IMR-90 (cell line): Measurements from ENCODE around the gene PDE4B. TPM values are rescaled to one million over a fixed set of nuclear protein-coding genes. Genes with fewer than 3 reads are reported as not detected.

ENCODE experiments used
- ATAC-seq: fragments of 200-7000 bp; cut with Tn5 transposase; 2 replicates; pipeline ENCODE4 v1.9.1; 2020; ENCODE audit warnings: low read depth, mild to moderate bottlenecking, moderate library complexity
- BruUV-seq: library from RNA; stranded (reverse); fragments of 400-500 nt; replicated peaks from 2 replicates; lab custom pipeline; 2021; lab: Mats Ljungman, UMichigan
- CTCF ChIA-PET: fragments of 300-600 bp; formaldehyde crosslinking; extraction: SDS; loops from one replicate; lab custom pipeline; 2021; ENCODE audit warnings: antibody characterized with exemption; lab: Yijun Ruan, JAX
- POLR2A ChIA-PET: fragments of 300-600 bp; sonication (Branson Sonifier 250); formaldehyde crosslinking; loops from one replicate; lab custom pipeline; 2022; ENCODE audit warnings: antibody characterized with exemption; ENCODE audit not compliant: unreplicated experiment; lab: Charles Lee
- DNase-seq: peaks from one replicate; pipeline ENCODE4 v3.0.0; 2013
- H2AFZ ChIP-seq: replicated peaks from 2 replicates; pipeline ENCODE3; 2013; ENCODE audit warnings: low read length, mild to moderate bottlenecking; ENCODE audit not compliant: poor library complexity
- H2AK5ac ChIP-seq: 2 replicates; pipeline ENCODE4 v1.6.1; 2013; ENCODE audit warnings: low read depth, low read length, inconsistent platforms
- H2AK9ac ChIP-seq: replicated peaks from 2 replicates; pipeline ENCODE3; 2013; ENCODE audit warnings: mild to moderate bottlenecking, low read depth, low read length, moderate library complexity; ENCODE audit not compliant: poor library complexity
- H2BK120ac ChIP-seq: 2 replicates; pipeline ENCODE4 v1.6.1; 2013; ENCODE audit warnings: low read depth, low read length, inconsistent platforms
- H2BK15ac ChIP-seq: 3 replicates; pipeline ENCODE4 v1.6.1; 2013; ENCODE audit warnings: low read depth, low read length, inconsistent platforms
- H2BK20ac ChIP-seq: 2 replicates; pipeline ENCODE4 v1.6.1; 2013; ENCODE audit warnings: low read depth, mild to moderate bottlenecking, inconsistent platforms, low read length, moderate library complexity
- H2BK5ac ChIP-seq: 2 replicates; pipeline ENCODE4 v1.6.1; 2013; ENCODE audit warnings: mild to moderate bottlenecking, low read depth, low read length, inconsistent platforms; ENCODE audit not compliant: poor library complexity, severe bottlenecking
- H3K14ac ChIP-seq: replicated peaks from 2 replicates; pipeline ENCODE4 v1.6.1; 2013; ENCODE audit warnings: low read depth, low read length, inconsistent platforms
- H3K18ac ChIP-seq: 2 replicates; pipeline ENCODE4 v1.6.1; 2013; ENCODE audit warnings: low read depth, low read length, control low read depth
- H3K23ac ChIP-seq: 2 replicates; pipeline ENCODE4 v1.6.1; 2013; ENCODE audit warnings: low read depth, low read length, inconsistent platforms
- H3K27ac ChIP-seq: 2 replicates; pipeline ENCODE4 v1.5.1; 2013; ENCODE audit warnings: mild to moderate bottlenecking, control low read depth, low read length; ENCODE audit not compliant: insufficient read depth
- H3K27me3 ChIP-seq: 2 replicates; pipeline ENCODE4 v1.6.1; 2013; ENCODE audit warnings: low read length; ENCODE audit not compliant: control insufficient read depth, insufficient read depth
- H3K36me3 ChIP-seq: 2 replicates; pipeline ENCODE4 v1.6.1; 2013; ENCODE audit warnings: low read length, mixed read lengths; ENCODE audit not compliant: control insufficient read depth, insufficient read depth
- H3K4ac ChIP-seq: 2 replicates; pipeline ENCODE4 v1.6.1; 2013; ENCODE audit warnings: low read depth, low read length, inconsistent platforms
- H3K4me1 ChIP-seq: 2 replicates; pipeline ENCODE4 v1.6.1; 2013; ENCODE audit warnings: low read length, mixed read lengths; ENCODE audit not compliant: control insufficient read depth, insufficient read depth
- H3K4me2 ChIP-seq: 2 replicates; pipeline ENCODE4 v1.6.1; 2013; ENCODE audit warnings: low read depth, mild to moderate bottlenecking, control low read depth, low read length, moderate library complexity
- H3K4me3 ChIP-seq: 2 replicates; pipeline ENCODE4 v1.5.1; 2013; ENCODE audit warnings: low read depth, mild to moderate bottlenecking, control low read depth, low read length, moderate library complexity; ENCODE audit not compliant: insufficient read depth
- H3K56ac ChIP-seq: 2 replicates; pipeline ENCODE4 v1.6.1; 2013; ENCODE audit warnings: low read length, inconsistent platforms; ENCODE audit not compliant: insufficient read depth; ENCODE audit errors: extremely low read depth
- H3K79me1 ChIP-seq, 2 experiments: 2 replicates each; pipeline ENCODE4 v1.6.1; 2013; ENCODE audit warnings: low read length in 2 of 2, inconsistent platforms in 1 of 2, low read depth in 1 of 2
- H3K9ac ChIP-seq: 2 replicates; pipeline ENCODE4 v1.6.1; 2013; ENCODE audit warnings: low read depth, low read length, control low read depth
- H3K9me1 ChIP-seq: 2 replicates; pipeline ENCODE4 v1.6.1; 2013; ENCODE audit warnings: low read length, inconsistent platforms; ENCODE audit not compliant: insufficient read depth
- H3K9me3 ChIP-seq: 2 replicates; pipeline ENCODE4 v1.6.1; 2013; ENCODE audit warnings: low read length; ENCODE audit not compliant: control insufficient read depth, insufficient read depth
- H4K20me1 ChIP-seq: 2 replicates; pipeline ENCODE4 v1.6.1; 2013; ENCODE audit warnings: low read length, inconsistent platforms; ENCODE audit not compliant: insufficient read depth
- H4K5ac ChIP-seq: 2 replicates; pipeline ENCODE4 v1.6.1; 2013; ENCODE audit warnings: mild to moderate bottlenecking, low read depth, low read length, control low read depth
- H4K8ac ChIP-seq, 2 experiments: 2 replicates each; pipeline ENCODE4 v1.6.1; 2013; ENCODE audit warnings: low read depth in 2 of 2, low read length in 2 of 2, control low read depth in 1 of 2, inconsistent platforms in 1 of 2
- H4K91ac ChIP-seq: 2 replicates; pipeline ENCODE4 v1.6.1; 2013; ENCODE audit warnings: low read depth, low read length, inconsistent platforms; ENCODE audit not compliant: insufficient read depth
- CEBPB ChIP-seq: IDR thresholded peaks from 2 replicates; pipeline ENCODE4 v1.6.1; 2012; ENCODE audit warnings: low read depth, low read length, improper control_type of control experiment
- CHD1 ChIP-seq: IDR thresholded peaks from 2 replicates; pipeline ENCODE4 v1.6.1; 2012; ENCODE audit warnings: low read depth, low read length, improper control_type of control experiment
- CTCF ChIP-seq: conservative IDR thresholded peaks from 2 replicates; pipeline ENCODE4 v1.5.1; 2012; ENCODE audit warnings: mild to moderate bottlenecking, low read depth, low read length, improper control_type of control experiment
- ELK1 ChIP-seq: fragments of 150-350 bp; IDR thresholded peaks from 2 replicates; pipeline ENCODE4 v1.6.1; 2016; ENCODE audit warnings: low read depth, mild to moderate bottlenecking, low read length, moderate library complexity, borderline replicate concordance
- FOS ChIP-seq: fragments of 150-350 bp; IDR thresholded peaks from 2 replicates; pipeline ENCODE4 v1.6.1; 2016; ENCODE audit warnings: low read depth, low read length
- MAFK ChIP-seq: IDR thresholded peaks from 2 replicates; pipeline ENCODE4 v1.6.1; 2012; ENCODE audit warnings: low read depth, low read length, improper control_type of control experiment
- MAZ ChIP-seq: IDR thresholded peaks from 2 replicates; pipeline ENCODE4 v1.6.1; 2012; ENCODE audit warnings: low read depth, mild to moderate bottlenecking, low read length, improper control_type of control experiment, moderate library complexity, borderline replicate concordance
- NFE2L2 ChIP-seq: fragments of 150-350 bp; IDR thresholded peaks from 2 replicates; pipeline ENCODE4 v1.6.1; 2016; ENCODE audit warnings: low read depth, mild to moderate bottlenecking, low read length
- POLR2A ChIP-seq: IDR thresholded peaks from 2 replicates; pipeline ENCODE4 v1.6.1; 2012; ENCODE audit warnings: mild to moderate bottlenecking, low read depth, low read length
- RAD21 ChIP-seq: IDR thresholded peaks from 2 replicates; pipeline ENCODE4 v1.6.1; 2012; ENCODE audit warnings: low read length, improper control_type of control experiment
- RCOR1 ChIP-seq: IDR thresholded peaks from 2 replicates; pipeline ENCODE4 v1.6.1; 2012; ENCODE audit warnings: mild to moderate bottlenecking, low read length, improper control_type of control experiment; ENCODE audit not compliant: insufficient replicate concordance
- RFX5 ChIP-seq: IDR thresholded peaks from 2 replicates; pipeline ENCODE4 v1.8.0; 2012; ENCODE audit warnings: low read depth, mild to moderate bottlenecking, low read length, moderate library complexity
- SMC3 ChIP-seq: fragments of 150-350 bp; IDR thresholded peaks from 2 replicates; pipeline ENCODE4 v1.6.1; 2016; ENCODE audit warnings: low read depth, mild to moderate bottlenecking, antibody characterized with exemption, low read length, moderate library complexity
- USF2 ChIP-seq: fragments of 150-350 bp; IDR thresholded peaks from 2 replicates; pipeline ENCODE4 v1.6.1; 2017; ENCODE audit warnings: mild to moderate bottlenecking, antibody characterized with exemption, low read length, low read depth
- WGBS, 2 experiments: methylation state at CpG; one replicate each; pipeline versions ENCODE4 v1.1.5 to v1.1.7; 2013; ENCODE audit warnings: missing lambda C conversion rate in 2 of 2; ENCODE audit not compliant: insufficient read length in 1 of 2; ENCODE audit errors: extremely low coverage in 2 of 2; 5-methylcytosine and 5-hydroxymethylcytosine counted together
- dilution Hi-C: fragments of 300-500 bp; cut with HindIII; formaldehyde crosslinking; loops from one replicate; pipeline ENCODE4 v1.14.3; 2018; ENCODE audit warnings: low sequenced_read_pairs; ENCODE audit not compliant: unreplicated experiment
- in situ Hi-C: fragments of 300-500 bp; cut with MboI; formaldehyde crosslinking; loops from 3 replicates; pipeline ENCODE4 v1.14.3; 2019; ENCODE audit warnings: low sequenced_read_pairs, inconsistent platforms, mixed read lengths
- intact Hi-C: fragments of 100-400 bp; cut with micrococcal nuclease; formaldehyde crosslinking; loops from 2 replicates; pipeline ENCODE4 v1.10.0; 2022
- polyA plus RNA-seq, 3 experiments: library from polyadenylated mRNA; depleted of rRNA; stranded (reverse); fragments of >200 nt; gene quantifications; 2 replicates each; pipeline ENCODE4 v1.2.3, GENCODE V29; 2012; ENCODE audit warnings: low replicate concordance in 1 of 3
- total RNA-seq: library from RNA; depleted of rRNA; stranded (reverse); fragments of >200 nt; gene quantifications from 2 replicates; pipeline ENCODE4 v1.2.3, GENCODE V29; 2012

PDE4B gene
- total and polyA plus RNA-seq, 2 of the 4 experiments (the other 2 are of a cell fraction): 5.8 to 21.3 TPM

GRCh38 chr1:66246351-66247269, 453.9 kb downstream of the PDE4B start:
- Histone ChIP-seq H3K36me3 (no peaks in the 10 kb centered on the region), H2BK5ac (no peak overlapping the region), H2AK9ac (no peak overlapping the region), H3K4me3 (no peak overlapping the region), H3K27me3 (no peaks in the 10 kb centered on the region), H3K79me1 (no peaks in the 10 kb centered on the region), H2BK120ac (no peak overlapping the region), H2BK20ac (no peak overlapping the region), H3K27ac (no peak overlapping the region), H2AFZ (no peak overlapping the region), H3K9ac (no peak overlapping the region), H4K20me1 (no peaks in the 10 kb centered on the region), H4K8ac (no peak overlapping the region), H3K4me1 (peaks cover 5% of the 10 kb centered on the region), H3K4ac (no peak overlapping the region), H4K5ac (no peak overlapping the region), H3K23ac (no peak overlapping the region), H2BK15ac (no peak overlapping the region), H3K9me3 (no peaks in the 10 kb centered on the region), H3K14ac (no peak overlapping the region), H3K56ac (no peak overlapping the region), H2AK5ac (no peak overlapping the region), H3K4me2 (no peak overlapping the region), H3K9me1 (peaks cover 5% of the 10 kb centered on the region; the same call in 1 of the 2 replicates), H4K91ac (no peak overlapping the region), H3K18ac (no peak overlapping the region)
- TF ChIP-seq NFE2L2 (no peak), RFX5 (no peak), CTCF (no peak), ELK1 (no peak), POLR2A (no peak), FOS (no peak), CHD1 (no peak), SMC3 (no peak), RCOR1 (no peak), RAD21 (no peak), USF2 (no peak), CEBPB (no peak), MAZ (no peak), MAFK (no peak)
- ChIA-PET POLR2A (no interaction called here), CTCF (interaction anchor here (0.6 to 1.7 kb wide), 2 partner anchors 200 to 221 kb away, joined by 3 to 6 read pairs; no protein-coding TSS in a partner anchor)
- BruUV-seq: no TSS peak
- dilution Hi-C loops: no loop called here
- ATAC-seq (no peak), DNase-seq (no peak)
- 30% methylated on average over 2 of the region's 9 CpGs; no CpG with 5 or more reads in 1 of the 2 experiments for WGBS, 2 experiments
- in situ Hi-C loops: loop anchor here (25.0 kb wide), 1 partner anchor 509 kb away; no protein-coding TSS in a partner anchor
- intact Hi-C loops: loop anchor here (10.0 kb wide), 2 partner anchors 452 to 1182 kb away; partner anchors contain the start of gene PDE4B
